ENCODE measurements around the gene DLGAP1.
"Not testable (repeated sequence)": the region's sequence is repeated elsewhere in the genome, so short reads cannot be mapped to it uniquely, and the experiment has no call there.

Gene DLGAP1

GRCh38 chr18:4352746-4353551, 102.2 kb downstream of the DLGAP1 start:
- DNase-seq (ENCODE audit: low spot score in 2 of 2) (no peak), ATAC-seq (no peak)
- Mint-ChIP-seq H3K36me3 (no peaks in the 10 kb centered on the region), H3K4me1 (no peaks in the 10 kb centered on the region), H3K4me3 (no peak overlapping the region), H3K9me3 (peaks cover 26% of the 10 kb centered on the region), H3K27ac (no peak overlapping the region)

GRCh38 chr18:4351005-4351404, 104.1 kb downstream of the DLGAP1 start:
- Mint-ChIP-seq H3K4me3 (no peak overlapping the region), H3K27ac (no peak overlapping the region), H3K4me1 (no peaks in the 10 kb centered on the region), H3K36me3 (no peaks in the 10 kb centered on the region), H3K9me3 (peaks cover 19% of the 10 kb centered on the region)
- no peak for ATAC-seq
- no peak for DNase-seq (ENCODE audit: low spot score in 2 of 2)

DNA sequence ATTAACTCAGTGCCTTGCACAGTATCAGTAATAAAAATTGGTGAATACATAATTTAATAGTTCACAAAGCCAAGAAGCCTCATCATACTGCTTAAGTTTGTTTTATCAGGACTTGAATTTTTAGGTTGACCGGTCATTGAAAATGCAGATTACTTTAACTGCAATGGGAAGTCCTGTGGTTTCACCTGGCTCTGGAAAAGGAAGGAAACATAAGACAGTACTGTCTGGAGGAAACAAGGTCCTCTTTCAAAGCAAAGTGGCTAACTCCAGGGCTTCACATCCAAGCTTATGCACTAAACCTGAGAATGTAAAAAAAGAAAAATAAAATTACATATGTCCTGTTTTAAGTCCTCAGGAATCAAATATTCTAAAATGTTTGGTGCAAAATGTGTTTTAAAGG, 119.7 kb downstream of the DLGAP1 start:
- Mint-ChIP-seq H3K4me1 (no peaks in the 10 kb centered on the region), H3K36me3 (no peaks in the 10 kb centered on the region)

GRCh38 chr18:4333043-4333442, 122.1 kb downstream of the DLGAP1 start:
- H3K4me1 Mint-ChIP-seq = no peaks in the 10 kb centered on the region
- DNase-seq (ENCODE audit: low spot score in 2 of 2) (no peak), ATAC-seq (no peak)
- H3K9me3 Mint-ChIP-seq = peaks cover 25% of the 10 kb centered on the region
- H3K36me3 Mint-ChIP-seq = no peaks in the 10 kb centered on the region
- no peak overlapping the region for H3K27ac Mint-ChIP-seq
- H3K4me3 Mint-ChIP-seq = no peak overlapping the region

More for the DNA sequence above, 119.7 kb downstream of the DLGAP1 start:
- H3K27ac Mint-ChIP-seq = no peak overlapping the region
- ATAC-seq (no peak), DNase-seq (ENCODE audit: low spot score in 2 of 2) (no peak)
- peaks cover 22% of the 10 kb centered on the region for H3K9me3 Mint-ChIP-seq
- H3K4me3 Mint-ChIP-seq = no peak overlapping the region

DNA sequence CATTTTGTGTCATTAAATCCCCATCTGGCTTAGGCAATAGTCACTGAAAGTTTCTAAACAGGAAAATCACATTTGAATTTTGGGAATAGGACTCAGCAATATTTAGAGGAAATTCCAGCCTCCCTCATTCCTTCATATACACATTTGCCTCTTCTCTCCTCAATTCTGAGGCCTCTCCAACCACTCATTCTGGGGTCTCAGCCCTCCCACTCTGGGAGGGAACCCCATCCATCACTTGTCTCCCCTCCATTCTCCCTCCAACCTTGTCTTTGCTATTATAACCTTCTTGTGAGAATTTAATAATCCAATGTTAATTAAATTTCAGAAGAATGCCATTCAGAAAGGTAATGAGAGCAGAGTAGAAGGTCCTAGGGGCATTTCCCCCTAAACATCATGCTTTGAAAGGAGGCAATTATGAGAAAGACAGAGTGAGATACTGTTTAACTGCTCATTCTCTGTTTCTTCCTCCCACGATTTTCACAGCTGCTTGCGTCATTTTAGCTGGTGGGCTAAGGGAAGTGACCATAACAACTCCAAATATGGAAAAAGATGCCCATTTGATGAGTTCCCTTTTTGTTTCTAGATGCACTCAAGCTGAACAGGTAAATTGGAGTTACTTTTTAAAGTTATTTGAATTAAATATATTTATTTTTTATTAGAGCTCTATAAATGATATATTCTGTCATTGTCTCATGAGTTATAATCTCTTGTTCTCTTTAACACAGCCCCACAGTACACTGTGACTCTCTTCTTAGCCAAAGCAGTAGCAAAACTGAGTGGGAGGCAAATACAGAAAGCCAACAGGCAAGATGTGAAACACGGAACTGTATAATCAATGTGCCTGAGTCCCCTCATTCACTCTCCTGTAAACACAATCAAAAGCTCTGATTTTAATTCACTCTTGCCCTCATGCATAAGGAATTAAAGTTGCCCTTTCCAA, 135.1 kb downstream of the DLGAP1 start:
- ATAC-seq (no peak), DNase-seq (ENCODE audit: low spot score in 2 of 2) (no peak)
- no peak overlapping the region for H3K27ac Mint-ChIP-seq
- H3K4me3 Mint-ChIP-seq = no peak overlapping the region
- H3K36me3 Mint-ChIP-seq = no peaks in the 10 kb centered on the region
- no peaks in the 10 kb centered on the region for H3K4me1 Mint-ChIP-seq
- peaks cover 8% of the 10 kb centered on the region for H3K9me3 Mint-ChIP-seq

DNA sequence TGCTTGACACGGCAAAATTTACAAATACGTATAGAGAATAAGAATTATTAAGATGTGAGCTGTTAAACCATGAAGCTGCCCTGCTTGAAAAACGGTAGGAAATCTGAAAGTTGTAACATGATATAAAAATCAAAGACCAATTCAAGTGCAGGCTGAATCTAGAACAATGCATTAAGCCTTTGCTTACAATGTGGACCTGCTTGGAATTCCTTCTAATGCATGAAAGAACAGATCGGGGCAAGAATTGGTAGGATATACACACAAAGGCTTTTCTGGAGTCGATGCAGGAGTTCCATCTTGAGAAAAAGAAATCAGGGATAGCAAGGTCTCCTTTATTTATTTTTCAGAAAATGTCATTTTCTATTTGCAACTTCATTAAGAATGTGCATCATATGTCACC, 136.8 kb downstream of the DLGAP1 start:
- H3K4me1 Mint-ChIP-seq = no peaks in the 10 kb centered on the region
- ATAC-seq (no peak), DNase-seq (ENCODE audit: low spot score in 2 of 2) (no peak)
- no peak overlapping the region for H3K4me3 Mint-ChIP-seq
- no peak overlapping the region for H3K27ac Mint-ChIP-seq
- H3K36me3 Mint-ChIP-seq = no peaks in the 10 kb centered on the region
- H3K9me3 Mint-ChIP-seq = peaks cover 4% of the 10 kb centered on the region

DNA sequence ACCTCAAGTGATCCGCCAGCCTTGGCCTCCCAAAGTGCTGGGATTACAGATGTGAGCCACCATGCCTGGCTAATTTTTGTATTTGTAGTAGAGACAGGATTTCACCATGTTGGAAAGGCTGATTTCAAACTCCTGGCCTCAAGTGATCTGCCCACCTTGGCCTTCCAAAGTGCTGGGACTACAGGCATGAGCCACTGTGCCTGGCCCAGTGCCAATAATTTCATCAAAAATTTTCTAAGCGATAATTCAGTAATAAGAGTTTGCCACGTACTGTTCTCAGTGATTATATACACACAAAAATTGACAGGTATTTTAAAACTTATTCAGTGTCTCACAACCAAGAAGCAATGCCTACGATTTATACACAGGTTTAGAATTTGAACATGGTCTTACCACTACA, 143.2 kb downstream of the DLGAP1 start:
- H3K27ac Mint-ChIP-seq; ATAC-seq; H3K4me3 Mint-ChIP-seq; DNase-seq (ENCODE audit: low spot score in 2 of 2); H3K4me1 Mint-ChIP-seq; H3K36me3 Mint-ChIP-seq; H3K9me3 Mint-ChIP-seq: not testable (repeated sequence)

GRCh38 chr18:4311136-4311535, 144.0 kb downstream of the DLGAP1 start:
- H3K36me3 Mint-ChIP-seq = no peaks in the 10 kb centered on the region
- no peak overlapping the region for H3K27ac Mint-ChIP-seq
- peaks cover 11% of the 10 kb centered on the region for H3K9me3 Mint-ChIP-seq
- no peaks in the 10 kb centered on the region for H3K4me1 Mint-ChIP-seq
- H3K4me3 Mint-ChIP-seq = no peak overlapping the region
- no peak for DNase-seq (ENCODE audit: low spot score in 2 of 2)
- no peak for ATAC-seq

DNA sequence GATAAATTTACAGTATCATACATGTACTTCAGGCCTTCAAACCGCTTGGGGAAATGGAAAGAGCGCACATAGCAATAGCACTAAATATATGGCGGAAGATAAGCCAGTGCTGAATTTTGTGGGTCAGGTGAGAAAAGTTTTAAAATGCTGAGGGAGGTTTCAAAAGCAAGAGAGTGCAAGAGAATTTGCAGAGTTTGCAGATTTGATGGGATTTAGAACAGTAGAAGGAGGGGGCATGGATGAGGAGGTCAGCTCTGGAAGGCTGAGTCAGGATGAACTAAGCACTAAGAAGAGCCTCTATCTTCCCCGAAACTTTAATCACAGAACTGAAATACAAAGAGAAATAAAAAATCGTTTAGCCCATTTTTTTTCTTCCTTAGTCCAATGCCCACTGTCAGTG, 145.9 kb downstream of the DLGAP1 start:
- DNase-seq (ENCODE audit: low spot score in 2 of 2) (no peak), ATAC-seq (no peak)
- Mint-ChIP-seq H3K27ac (no peak overlapping the region), H3K9me3 (peaks cover 15% of the 10 kb centered on the region), H3K36me3 (no peaks in the 10 kb centered on the region), H3K4me1 (no peaks in the 10 kb centered on the region), H3K4me3 (no peak overlapping the region)

- ATAC-seq (no peak), DNase-seq (ENCODE audit: low spot score in 2 of 2) (no peak)
- Mint-ChIP-seq H3K9me3 (peaks cover 15% of the 10 kb centered on the region), H3K36me3 (no peaks in the 10 kb centered on the region), H3K27ac (no peak overlapping the region), H3K4me3 (no peak overlapping the region), H3K4me1 (no peaks in the 10 kb centered on the region)
Observed at GRCh38 chr18:4308576-4308975, 146.5 kb downstream of the DLGAP1 start.

- Mint-ChIP-seq H3K9me3 (peaks cover 14% of the 10 kb centered on the region), H3K4me1 (no peaks in the 10 kb centered on the region), H3K4me3 (no peak overlapping the region), H3K36me3 (no peaks in the 10 kb centered on the region), H3K27ac (no peak overlapping the region)
- ATAC-seq (no peak), DNase-seq (ENCODE audit: low spot score in 2 of 2) (no peak)
Observed at GRCh38 chr18:4299395-4299794, 155.7 kb downstream of the DLGAP1 start.

DNA sequence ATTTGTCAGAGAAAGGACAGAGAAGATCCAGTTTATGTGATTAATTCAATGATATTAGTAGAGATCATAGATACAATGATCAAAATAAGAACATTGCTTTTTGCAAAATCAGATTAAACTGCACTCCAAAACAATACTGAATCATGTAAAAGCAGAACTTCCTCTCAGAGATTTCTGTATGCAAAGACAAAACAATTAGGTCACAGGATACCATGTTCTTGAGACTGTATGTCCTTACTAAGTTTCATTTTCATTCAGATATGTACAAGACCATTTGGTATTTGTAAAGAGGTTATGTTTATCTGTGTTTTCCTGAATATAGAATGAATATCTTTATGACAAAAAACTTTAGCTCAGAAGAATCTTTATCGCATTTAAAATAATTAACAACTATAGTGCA, 161.8 kb downstream of the DLGAP1 start:
- no peak for ATAC-seq
- Mint-ChIP-seq H3K9me3 (peaks cover 17% of the 10 kb centered on the region), H3K36me3 (no peaks in the 10 kb centered on the region), H3K4me1 (no peaks in the 10 kb centered on the region), H3K27ac (no peak overlapping the region), H3K4me3 (no peak overlapping the region)
- DNase-seq (ENCODE audit: low spot score in 2 of 2) = no peak

DNA sequence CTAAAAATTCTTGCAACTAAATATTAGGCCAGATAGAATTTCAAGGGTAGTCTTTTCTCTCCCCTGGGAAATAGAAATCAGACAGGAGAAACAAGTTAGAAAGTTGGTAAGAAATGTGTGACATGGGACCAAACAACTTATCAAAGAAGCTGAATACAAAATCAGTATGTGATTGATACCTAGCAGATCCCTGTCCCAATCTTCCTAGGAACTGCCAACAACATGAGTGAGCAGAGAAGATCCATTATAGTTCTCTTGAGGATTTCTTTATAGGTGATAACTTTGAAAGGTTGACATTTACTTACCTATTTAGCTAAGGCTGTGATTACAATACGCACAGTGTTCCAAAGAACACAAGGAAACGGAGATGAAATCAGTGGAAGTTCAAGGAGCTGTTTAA, 162.4 kb downstream of the DLGAP1 start:
- ATAC-seq = no peak
- Mint-ChIP-seq H3K27ac (no peak overlapping the region), H3K9me3 (peaks cover 17% of the 10 kb centered on the region), H3K36me3 (no peaks in the 10 kb centered on the region), H3K4me1 (no peaks in the 10 kb centered on the region), H3K4me3 (no peak overlapping the region)
- DNase-seq (ENCODE audit: low spot score in 2 of 2) = no peak

DNA sequence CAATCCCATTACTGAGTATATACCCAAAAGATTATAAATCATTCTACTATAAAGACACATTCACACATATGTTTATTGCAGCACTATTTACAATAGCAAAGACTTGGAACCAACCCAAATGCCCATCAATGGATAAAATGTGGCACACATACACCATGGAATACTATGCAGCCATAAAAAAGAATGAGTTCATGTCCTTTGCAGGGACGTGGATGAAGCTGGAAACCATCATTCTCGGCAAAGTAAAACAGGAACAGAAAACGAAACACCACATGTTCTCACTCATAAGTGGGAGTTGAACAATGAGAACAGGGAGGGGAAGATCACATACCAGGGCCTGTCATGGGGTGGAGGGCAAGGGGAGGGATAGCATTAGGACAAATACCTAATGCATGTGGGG, 167.8 kb downstream of the DLGAP1 start:
- H3K36me3 Mint-ChIP-seq; DNase-seq (ENCODE audit: low spot score in 2 of 2); H3K4me3 Mint-ChIP-seq; H3K27ac Mint-ChIP-seq; ATAC-seq; H3K4me1 Mint-ChIP-seq: not testable (repeated sequence)
- H3K9me3 Mint-ChIP-seq = peaks cover 22% of the 10 kb centered on the region

DNA sequence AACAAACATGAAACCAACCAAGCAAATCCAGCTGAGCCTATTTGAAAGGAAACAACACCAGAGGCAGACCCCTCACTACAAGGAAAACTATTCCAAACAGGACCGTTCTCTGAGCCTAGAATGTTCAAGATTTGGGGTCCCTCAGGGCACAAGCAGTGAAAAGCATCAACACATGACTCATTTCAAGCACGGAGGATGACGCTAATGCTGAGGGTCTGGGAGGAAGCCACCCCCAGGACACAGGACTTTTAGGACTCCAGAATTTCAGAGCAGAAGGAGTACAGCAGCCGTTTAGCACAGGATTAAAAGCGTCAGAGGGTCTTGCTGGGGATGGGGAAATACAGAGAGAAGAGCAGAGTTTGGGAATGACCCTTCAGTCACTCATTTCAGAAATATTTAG, 168.9 kb downstream of the DLGAP1 start:
- DNase-seq (ENCODE audit: low spot score in 2 of 2) (no peak), ATAC-seq (no peak)
- no peak overlapping the region for H3K4me3 Mint-ChIP-seq
- H3K4me1 Mint-ChIP-seq = no peaks in the 10 kb centered on the region
- no peak overlapping the region for H3K27ac Mint-ChIP-seq
- H3K36me3 Mint-ChIP-seq = no peaks in the 10 kb centered on the region
- H3K9me3 Mint-ChIP-seq = peaks cover 22% of the 10 kb centered on the region

DNA sequence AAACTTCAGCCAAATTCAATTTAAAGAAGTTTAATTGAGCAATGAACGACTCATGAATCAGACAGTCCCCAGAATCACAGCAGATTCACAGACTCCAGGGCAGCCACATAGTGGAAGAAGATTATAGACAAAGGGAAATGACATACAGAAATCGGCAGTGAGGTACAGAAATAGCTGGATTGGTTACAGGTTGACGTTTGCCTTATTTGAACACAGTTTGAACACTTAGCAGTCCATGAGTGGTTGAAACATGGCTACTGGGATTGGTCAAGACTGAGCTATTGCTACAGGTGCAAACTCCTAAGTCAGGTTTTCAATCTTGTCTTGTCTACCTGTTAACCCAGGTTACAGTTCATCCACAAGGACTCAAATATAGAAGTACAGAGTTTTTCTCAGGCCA, 169.6 kb downstream of the DLGAP1 start:
- no peak overlapping the region for H3K27ac Mint-ChIP-seq
- ATAC-seq (no peak), DNase-seq (ENCODE audit: low spot score in 2 of 2) (no peak)
- peaks cover 19% of the 10 kb centered on the region for H3K9me3 Mint-ChIP-seq
- no peaks in the 10 kb centered on the region for H3K36me3 Mint-ChIP-seq
- no peak overlapping the region for H3K4me3 Mint-ChIP-seq
- no peaks in the 10 kb centered on the region for H3K4me1 Mint-ChIP-seq

All from stimulated activated effector memory CD8-positive, alpha-beta T cell treated with anti-CD3 and anti-CD28 coated beads, Interleukin-12 subunit alpha, Interleukin-12 subunit beta, amount 100 ng/mL, for 72 hours (primary cell).